WI38 (cell line): ENCODE measurements around the gene AGAP1.

Experiments
- H3K4me3 ChIP-seq: 2 replicates; pipeline ENCODE4 v1.5.1; 2011; ENCODE audit warnings: low read depth, mild to moderate bottlenecking, control low read depth, low read length
- TF ChIP-seq, protein P1 (sequence below): IDR thresholded peaks from 2 replicates; pipeline ENCODE4 v1.5.1; 2012; ENCODE audit warnings: low read depth, mild to moderate bottlenecking, control low read depth, low read length

The AGAP1 gene

DNA sequence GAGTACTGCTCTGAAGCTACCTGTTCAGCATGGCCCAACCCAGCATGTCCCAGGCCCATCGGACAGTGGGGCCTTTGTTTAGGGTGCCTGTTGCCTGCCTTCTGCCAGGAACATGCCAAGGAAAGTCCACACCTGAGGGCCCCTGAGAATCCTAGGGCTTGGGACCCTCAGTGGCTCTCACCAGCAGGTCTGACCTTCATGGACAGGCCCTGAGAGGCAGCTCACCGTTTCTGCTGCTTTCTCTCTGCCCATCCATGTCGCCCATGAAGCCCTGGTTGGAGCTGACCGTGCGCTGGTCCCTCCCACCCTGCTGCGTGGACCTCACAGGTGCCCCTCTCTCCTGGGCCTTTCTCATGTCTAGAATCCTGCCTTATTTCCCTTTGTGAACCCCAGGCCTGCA lies 550.3 kb downstream of the AGAP1 start:
- no peak overlapping the region for H3K4me3 ChIP-seq
- TF ChIP-seq, protein P1, sequence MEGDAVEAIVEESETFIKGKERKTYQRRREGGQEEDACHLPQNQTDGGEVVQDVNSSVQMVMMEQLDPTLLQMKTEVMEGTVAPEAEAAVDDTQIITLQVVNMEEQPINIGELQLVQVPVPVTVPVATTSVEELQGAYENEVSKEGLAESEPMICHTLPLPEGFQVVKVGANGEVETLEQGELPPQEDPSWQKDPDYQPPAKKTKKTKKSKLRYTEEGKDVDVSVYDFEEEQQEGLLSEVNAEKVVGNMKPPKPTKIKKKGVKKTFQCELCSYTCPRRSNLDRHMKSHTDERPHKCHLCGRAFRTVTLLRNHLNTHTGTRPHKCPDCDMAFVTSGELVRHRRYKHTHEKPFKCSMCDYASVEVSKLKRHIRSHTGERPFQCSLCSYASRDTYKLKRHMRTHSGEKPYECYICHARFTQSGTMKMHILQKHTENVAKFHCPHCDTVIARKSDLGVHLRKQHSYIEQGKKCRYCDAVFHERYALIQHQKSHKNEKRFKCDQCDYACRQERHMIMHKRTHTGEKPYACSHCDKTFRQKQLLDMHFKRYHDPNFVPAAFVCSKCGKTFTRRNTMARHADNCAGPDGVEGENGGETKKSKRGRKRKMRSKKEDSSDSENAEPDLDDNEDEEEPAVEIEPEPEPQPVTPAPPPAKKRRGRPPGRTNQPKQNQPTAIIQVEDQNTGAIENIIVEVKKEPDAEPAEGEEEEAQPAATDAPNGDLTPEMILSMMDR, result no peak

DNA sequence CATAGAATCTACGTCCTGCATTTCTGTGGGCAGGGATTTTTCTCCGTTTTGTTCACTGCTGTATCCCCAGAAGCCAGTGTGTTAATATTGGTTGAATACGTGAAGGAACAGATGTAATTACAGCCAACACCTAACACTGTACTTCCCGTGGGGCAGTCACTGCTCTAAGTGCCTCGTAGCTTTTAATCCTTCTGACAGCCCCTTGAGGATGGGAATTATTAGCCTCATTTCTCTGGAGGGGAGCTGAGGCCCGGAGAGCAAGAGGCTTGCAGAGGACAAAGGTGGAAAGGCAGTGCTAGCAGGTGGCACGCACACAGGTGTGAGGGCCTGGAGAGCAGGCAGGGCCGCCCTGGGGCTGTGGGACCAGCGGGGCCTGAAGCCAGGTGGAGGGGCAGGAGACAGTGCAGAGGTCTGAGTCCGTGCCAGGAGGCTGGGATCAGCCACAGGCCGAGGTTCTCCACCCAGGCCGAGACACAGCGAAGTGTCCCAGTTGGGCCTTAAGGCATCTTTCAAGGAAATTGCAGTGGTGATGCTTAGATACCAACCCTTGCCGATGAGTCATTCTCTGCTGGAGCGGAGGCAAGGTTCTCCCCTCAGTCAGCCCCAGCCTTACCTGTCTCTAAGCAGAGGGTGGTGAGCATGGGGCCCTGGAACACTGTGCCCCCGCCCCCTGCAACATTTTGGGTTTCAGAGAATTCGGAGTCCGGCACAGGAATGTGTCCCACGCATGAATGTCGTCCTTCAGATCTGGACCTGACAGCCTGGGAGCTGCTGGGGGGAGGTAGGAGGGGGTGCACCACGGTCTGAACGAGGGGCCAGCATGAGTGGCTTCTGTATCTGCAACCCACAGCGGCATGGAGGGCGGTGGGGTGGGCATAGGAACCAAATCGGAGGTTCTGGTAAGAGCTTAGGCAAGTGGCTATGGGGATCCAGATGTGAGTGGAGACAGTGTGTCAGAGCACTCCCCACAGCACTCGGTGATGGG lies 551.7 kb downstream of the AGAP1 start:
- H3K4me3 ChIP-seq, result no peak overlapping the region
- TF ChIP-seq, protein P1, result no peak

DNA sequence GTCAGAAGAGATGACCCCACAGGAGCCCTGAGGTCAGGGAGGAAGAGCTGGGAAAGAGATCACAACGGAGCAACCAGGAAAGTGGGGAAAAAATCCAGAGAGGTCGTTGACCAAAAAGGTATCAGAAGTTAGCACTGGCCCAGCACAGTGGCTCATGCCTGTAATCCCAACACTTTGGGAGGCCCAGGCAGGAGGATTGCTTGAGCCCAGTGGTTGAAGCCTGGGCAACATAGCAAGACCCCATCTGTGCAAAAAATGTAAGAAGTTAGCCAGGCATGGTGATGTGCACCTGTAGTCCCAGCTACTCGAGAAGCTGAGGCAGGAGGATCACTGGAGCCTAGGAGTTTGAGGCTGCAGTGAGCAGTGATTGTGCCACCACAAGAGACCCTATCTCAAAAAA lies 552.9 kb downstream of the AGAP1 start:
- TF ChIP-seq, protein P1, result no peak

DNA sequence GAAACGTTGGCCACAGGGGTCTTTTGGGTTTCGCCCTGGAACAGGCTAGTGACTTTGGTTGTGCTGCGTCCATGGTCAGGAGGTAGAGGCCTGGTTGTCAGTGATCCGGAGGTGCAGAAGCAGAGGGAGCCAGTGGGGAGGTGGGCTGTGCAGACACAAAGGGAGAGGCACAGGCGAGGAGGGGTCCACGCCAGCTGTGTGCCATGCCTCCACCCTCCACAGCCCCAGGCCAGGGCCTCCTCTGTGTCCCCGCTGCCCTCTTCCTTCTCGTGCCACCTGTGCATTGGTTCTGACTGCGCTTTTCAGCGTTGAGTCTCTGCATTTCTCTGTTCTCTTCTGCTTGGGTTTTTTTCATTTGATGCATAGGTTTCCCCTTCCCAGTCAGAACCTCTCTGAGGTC lies 553.3 kb downstream of the AGAP1 start:
- H3K4me3 ChIP-seq, result no peak overlapping the region
- TF ChIP-seq, protein P1, result no peak

More for the DNA sequence above, 552.9 kb downstream of the AGAP1 start:
- H3K4me3 ChIP-seq, result no peak overlapping the region

DNA sequence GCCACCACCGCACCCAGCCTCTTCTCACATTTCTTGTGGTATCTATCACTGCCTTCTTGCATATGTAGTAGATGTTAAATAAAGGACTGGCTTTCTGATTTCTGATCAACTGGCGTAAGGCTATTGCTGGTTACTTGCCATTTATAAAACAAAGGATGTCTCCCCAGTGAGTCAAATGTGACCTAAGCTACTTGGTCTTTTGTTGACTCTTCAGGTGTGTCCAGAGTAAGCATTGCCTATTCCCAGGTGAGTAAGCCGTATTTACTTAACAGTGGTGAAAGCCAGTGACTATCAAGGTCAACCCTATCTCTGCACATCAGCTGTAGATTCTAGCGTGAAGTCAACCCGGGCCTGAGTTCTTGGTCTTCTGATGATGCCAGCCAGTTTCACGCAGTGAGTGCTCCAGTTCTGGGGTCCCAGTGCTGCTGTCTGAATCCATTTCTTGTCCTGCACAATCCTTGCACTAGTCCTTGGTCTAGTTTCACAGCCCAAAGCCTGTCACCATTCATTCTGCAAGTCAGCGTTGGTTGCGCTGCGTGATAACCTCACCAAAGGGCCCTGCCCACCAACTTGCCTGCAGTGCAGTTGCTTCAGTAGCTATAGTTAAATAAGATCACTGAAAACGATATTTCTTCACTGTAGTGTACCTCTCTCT lies 554.2 kb downstream of the AGAP1 start:
- TF ChIP-seq, protein P1, result no peak
- H3K4me3 ChIP-seq, result no peak overlapping the region

DNA sequence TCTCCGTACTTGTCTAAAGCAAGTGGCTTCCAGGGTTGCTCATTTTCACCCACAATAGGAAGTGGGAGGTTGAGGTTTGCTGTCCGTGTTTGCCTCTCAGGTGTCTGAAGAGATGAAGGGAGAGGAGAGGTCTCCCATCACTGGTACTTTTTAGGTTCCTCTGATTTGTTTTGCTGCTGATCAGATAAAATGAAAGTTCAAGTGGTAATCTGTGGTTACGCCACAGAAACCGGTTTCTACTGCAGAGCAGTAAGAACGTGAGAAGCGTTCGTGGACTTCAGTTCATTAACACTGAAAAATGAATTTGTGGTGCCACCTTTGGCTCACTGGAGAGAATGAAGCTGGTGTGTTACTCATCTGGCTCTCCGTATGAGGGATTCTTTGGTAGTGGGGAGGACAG lies 556.1 kb downstream of the AGAP1 start:
- TF ChIP-seq, protein P1, result no peak
- H3K4me3 ChIP-seq, result no peak overlapping the region

DNA sequence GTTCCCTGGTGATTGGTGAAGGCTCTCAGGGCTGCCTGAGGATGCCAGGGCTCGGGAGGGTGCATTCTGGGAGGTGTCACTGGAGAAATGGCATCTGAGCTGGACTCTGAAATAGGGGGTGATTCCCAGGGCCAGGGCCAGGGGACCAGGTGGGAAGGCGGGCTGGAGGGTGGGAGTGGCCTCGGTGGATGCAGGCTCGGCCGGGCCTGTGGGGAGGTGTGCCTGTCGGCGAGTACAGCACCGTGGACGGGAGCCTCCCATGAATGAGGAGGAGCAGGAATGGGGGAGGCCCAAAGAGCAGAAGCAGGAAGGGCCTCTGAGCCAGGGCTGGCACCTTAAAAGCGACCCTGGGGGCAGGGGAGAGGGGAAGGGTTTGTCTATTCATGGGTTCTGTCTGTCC lies 557.5 kb downstream of the AGAP1 start:
- no peak overlapping the region for H3K4me3 ChIP-seq
- TF ChIP-seq, protein P1, result no peak
